Endometrium (tissue), 2 donors: Measurements from ENCODE around the gene CDC73.
"Not testable (repeated sequence)": the region's sequence is repeated elsewhere in the genome, so short reads cannot be mapped to it uniquely, and the experiment has no call there.

ENCODE experiments used
- FAIRE-seq: peaks from 2 replicates; lab custom pipeline; 2012; peaks lifted over from hg19 to GRCh38; lab: Jason Lieb, UNC
- donor health status: control.
- donor health status: control.

CDC73 gene

GRCh38 chr1:193234530-193234929 is 112.7 kb downstream of the CDC73 start:
- no peak for FAIRE-seq

DNA sequence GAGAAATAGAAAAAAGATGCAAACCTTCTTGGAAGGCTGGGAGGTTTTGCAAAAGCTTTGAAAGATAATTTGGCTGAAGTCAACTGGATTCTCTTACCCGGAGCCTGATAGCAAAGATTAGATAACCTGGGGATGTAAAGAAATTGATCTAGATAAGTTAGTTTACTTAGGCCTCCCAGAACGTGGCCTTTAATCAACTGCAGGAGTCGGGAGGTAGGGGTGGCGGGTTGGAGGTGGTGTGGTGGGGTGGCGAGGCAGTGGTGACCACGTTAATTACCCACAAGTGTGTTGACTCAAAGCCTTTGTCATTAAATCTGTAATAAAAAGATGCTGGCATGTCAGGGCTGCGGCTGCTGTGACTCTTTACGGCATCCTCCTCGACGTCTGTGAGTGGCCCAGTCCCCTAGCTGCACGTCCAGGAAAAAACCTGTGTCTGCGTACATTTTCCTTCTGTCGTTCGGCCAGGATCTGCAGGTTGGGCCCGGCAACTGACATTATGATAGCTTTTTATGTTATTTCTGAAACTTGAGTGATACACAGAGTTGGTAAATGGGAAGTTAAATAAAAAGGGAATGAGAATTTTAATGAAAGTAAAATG is 115.6 kb downstream of the CDC73 start:
- no peak for FAIRE-seq

- no peak for FAIRE-seq
Measured at GRCh38 chr1:193240609-193241008, 118.8 kb downstream of the CDC73 start.

GRCh38 chr1:193241132-193241827 is 119.4 kb downstream of the CDC73 start:
- FAIRE-seq: no peak

DNA sequence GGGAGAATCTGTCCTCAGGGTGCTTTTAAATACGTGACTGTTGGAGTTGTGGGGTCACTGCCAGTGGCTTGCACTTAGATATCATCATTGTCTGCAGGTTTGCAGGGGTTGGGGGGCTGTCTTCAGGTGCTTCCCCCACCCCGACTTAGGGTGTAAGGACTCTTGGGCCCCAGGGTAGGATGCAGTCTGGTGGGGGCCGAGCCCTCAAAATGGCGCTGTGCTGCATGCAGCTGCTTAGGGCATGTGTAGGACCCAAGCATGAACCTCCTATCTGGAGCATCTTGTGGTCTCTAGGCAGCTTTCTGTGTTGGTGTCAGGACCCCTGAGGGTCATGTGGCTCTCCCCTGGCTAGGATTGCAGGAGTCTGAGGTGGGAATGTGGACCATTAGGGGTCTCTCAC is 120.2 kb downstream of the CDC73 start:
- FAIRE-seq: no peak

DNA sequence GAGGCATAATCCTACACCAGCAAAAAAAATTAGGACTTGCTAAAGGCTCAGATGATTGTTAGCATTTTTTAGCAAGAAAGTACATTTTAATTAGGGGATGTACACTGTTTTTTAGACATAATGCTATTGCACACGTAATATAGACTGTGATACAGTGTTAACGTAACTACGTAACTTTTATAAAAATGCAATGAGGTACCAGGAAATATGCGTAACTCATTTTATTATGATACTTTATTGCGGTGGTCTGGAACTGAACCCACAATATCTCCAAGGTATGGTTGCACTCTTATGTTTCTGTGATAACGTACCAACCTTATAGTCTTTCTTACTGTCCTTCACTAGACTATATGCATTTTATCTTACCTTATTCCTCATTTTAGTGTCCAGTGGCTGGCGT is 127.4 kb downstream of the CDC73 start:
- FAIRE-seq: no peak

- no peak for FAIRE-seq
Measured at GRCh38 chr1:193251950-193252349, 130.1 kb downstream of the CDC73 start.

GRCh38 chr1:193256019-193256418 is 134.2 kb downstream of the CDC73 start:
- FAIRE-seq: no peak

DNA sequence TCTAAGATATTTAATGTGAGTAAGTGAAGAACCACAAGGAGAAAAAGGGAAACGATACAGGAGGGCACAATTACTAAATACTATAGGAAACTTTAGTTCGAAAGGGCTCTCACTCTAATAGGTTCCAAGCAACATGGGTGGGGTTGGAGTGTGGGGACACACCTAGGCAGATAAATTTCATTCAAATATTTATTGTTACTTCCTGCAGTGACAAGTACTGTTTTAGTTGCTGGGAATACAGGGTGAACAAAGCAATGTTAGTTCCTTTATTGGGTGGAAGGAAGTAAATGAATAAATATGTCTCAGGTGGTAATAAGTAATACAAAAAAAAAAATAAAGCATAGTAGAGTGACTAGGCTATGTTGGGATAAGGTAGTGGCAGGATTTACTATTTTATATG is 137.8 kb downstream of the CDC73 start:
- FAIRE-seq: no peak

DNA sequence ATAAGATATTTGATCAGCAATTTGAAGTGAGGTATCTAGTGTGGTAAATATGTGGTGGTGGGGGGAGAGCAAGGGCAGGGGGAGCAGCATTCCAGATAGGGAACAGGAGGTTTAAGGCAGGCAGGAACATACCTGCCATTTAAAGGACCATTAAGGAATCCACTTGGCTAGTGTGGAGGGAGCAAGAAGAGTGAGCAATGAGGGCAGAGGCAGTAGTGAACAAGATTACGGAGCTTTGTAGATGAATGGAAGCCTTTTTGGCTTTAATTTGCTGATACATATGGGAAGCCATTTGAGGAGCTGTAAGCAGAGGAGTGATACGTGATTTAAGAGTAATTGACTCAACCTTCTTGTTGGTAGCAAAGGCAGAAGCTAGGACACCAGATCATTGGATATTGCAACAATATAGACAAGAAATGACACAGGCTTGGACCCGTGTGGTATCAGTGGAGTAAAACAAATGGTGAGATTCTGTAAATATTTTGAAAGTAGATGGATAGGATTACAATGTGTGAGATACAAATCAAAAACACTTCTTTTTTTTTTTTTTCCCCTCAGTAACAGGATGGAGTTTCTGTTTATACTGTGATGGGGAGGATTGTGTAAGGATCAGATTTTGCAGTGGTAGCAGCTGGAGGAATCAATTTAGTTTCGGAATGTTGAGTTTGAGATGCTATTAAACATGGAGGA is 138.4 kb downstream of the CDC73 start:
- no peak for FAIRE-seq

GRCh38 chr1:193260896-193261295 is 139.1 kb downstream of the CDC73 start:
- FAIRE-seq: no peak

DNA sequence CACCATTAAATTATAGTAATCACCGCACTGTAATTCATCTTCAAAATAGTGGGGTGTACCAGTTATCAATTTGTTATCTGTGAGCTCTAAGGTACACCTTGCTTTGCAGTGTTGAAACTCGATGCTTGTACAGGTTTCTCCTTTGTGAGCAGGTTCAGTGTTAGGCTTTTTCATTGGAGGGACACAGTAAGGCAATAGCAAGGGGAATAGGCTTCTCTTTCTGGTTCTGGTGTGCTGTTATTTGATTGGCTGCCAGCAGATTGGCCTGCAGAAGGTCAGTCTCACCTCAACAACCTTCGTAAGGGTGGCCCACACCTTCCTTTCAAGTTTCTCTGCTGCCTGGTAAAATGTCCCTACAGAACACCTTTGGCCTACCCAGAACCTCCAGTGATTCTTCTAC is 140.8 kb downstream of the CDC73 start:
- FAIRE-seq: no peak

- FAIRE-seq: no peak
Measured at GRCh38 chr1:193264313-193265065, 142.7 kb downstream of the CDC73 start.

DNA sequence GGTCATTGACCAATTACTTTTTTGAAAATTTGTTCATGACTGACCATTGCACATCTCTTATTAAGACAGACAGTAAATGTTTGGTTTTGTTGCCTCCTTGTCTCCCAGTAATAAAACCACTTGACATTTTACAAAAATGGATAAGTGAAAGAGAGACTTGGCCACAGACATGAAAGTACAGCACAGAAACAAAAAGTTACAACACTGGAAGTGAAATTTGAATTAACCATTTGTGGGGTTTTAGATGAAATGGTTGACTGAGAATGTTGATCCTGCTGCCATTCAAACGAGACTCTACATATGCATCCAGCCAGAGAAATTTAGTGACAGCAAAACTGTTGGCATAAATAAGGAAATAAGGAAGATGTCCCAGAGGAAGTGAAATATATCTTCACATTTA is 143.9 kb downstream of the CDC73 start:
- no peak for FAIRE-seq

GRCh38 chr1:193266794-193267193 is 145.0 kb downstream of the CDC73 start:
- not testable (repeated sequence) for FAIRE-seq

GRCh38 chr1:193270996-193271395 is 149.2 kb downstream of the CDC73 start:
- no peak for FAIRE-seq

GRCh38 chr1:193275773-193276172 is 153.9 kb downstream of the CDC73 start:
- no peak for FAIRE-seq

GRCh38 chr1:193278968-193279367 is 157.1 kb downstream of the CDC73 start:
- no peak for FAIRE-seq

GRCh38 chr1:193281894-193282293 is 160.1 kb downstream of the CDC73 start:
- FAIRE-seq: no peak

GRCh38 chr1:193283016-193283415 is 161.2 kb downstream of the CDC73 start:
- FAIRE-seq: no peak

DNA sequence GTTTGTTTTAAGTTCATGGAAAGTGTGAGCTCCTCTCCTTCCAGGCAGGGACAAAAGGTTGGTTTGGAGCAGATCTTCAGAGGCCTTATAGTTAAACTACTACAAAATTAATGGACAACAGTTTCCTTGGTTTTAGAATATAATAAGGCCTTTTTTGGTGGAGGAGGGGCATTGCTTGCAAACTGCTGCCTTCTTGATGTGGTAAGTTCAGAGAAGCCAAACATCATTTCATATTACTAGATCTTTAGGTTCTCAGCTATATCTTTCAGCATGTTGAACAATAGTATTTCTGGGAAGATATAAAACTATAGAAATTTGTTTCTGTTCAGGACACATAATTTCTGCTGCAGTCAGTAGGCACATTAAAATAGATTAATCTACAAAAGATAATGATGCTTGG is 162.4 kb downstream of the CDC73 start:
- no peak for FAIRE-seq

GRCh38 chr1:193285641-193286040 is 163.8 kb downstream of the CDC73 start:
- FAIRE-seq: no peak

DNA sequence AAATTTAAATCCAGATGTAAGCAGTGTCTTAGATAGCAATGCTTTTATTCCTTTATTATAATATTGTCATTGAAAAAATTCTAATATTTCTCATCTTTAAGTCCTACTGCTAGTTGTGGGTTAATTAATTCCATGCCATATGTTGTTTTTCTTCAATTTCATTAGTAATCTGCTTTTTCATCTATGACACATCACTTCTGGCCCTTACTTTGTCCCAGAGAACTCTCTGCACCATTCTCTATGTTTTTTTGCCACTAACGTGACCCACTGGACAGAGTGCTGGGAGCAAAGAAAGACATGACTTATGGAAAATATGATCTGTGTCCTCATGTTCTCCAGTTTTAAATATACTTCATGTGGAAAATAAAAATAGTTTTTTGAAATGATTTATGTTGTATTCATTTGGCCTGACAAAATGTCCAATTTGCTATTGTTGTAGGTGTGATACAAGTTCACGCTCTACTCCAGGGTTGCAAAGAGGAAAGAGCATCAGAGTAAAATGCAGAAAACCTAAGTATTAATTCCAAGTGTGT is 166.8 kb downstream of the CDC73 start:
- not testable (repeated sequence) for FAIRE-seq
